ENCODE data around the gene ANXA4.

GRCh38 chr2:69790601-69790959 is 48.6 kb downstream of the ANXA4 start:
- TF ChIP-seq CTCF (IDR thresholded peaks at IDR 0.05): no peak
- TF ChIP-seq POLR2A (IDR thresholded peaks at IDR 0.05): no peak
- TF ChIP-seq POLR2AphosphoS5 (IDR thresholded peaks at IDR 0.05): no peak

Measured in sigmoid colon (tissue), 4 donors.